GM23248 (cell line): ENCODE results near the gene COL27A1.

Experiments used
- EZH2 ChIP-seq: fragments of 200-600 bp; sonication (generic); IDR thresholded peaks from 2 replicates; pipeline ENCODE4 v1.6.1; 2018; ENCODE audit warnings: antibody characterized with exemption, mild to moderate bottlenecking; ENCODE audit not compliant: insufficient read depth, poor library complexity, severe bottlenecking
- EZH2phosphoT487 ChIP-seq: fragments of 200-600 bp; sonication (generic); IDR thresholded peaks from 2 replicates; pipeline ENCODE4 v1.6.1; 2018; ENCODE audit warnings: antibody characterized with exemption, moderate library complexity, mild to moderate bottlenecking, low read depth; ENCODE audit not compliant: insufficient read depth

DNA sequence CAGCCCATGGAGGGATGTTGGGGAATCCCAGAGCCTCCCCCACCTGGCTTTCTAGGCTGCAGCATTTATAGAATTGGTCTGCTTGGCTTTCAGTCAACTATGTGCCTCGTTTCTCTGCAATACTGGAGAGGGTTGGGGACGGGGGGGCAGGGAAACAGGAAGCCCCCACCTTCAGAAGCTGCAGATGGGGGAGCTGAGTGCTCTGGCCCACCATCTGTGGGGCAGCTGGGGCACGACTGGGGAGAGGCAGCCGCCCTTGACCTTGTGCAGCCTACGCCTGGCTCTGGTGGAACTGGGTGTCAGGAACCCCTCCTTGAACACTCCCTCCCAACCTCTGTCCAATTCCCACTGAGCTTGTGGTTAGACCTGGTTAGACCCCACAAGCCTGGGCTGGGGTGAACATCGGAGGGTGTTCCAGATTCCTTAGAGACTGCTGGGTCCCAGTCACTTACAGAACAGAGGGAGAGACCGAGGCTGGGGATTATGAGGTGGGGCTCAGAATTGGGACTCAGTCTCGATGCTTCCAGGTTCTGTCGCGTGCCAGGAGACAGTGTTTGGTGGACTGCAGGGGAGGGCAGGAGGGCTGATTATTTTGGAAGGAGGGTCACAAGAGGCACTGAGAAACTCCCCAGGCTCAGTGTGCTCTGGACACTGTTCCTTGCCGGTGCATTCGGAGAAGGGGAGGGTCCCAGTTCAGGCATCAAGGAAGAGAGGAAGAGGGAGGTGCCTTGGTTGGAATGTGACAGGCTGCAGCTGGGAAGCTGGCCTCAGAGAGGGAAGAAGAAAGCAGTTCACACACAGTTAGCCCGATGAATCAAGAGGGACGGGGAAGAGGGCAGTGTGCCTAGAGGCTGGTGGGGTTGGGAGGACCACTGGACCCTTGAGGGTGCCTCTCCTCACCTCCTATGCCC is 25.6 kb downstream of the COL27A1 start:
- TF ChIP-seq EZH2phosphoT487: no peak
- TF ChIP-seq EZH2: no peak
